Loucy (cell line): Measurements from ENCODE around the gene CASP12.

Experiments used
- H2AFZ ChIP-seq: fragments of 200-600 bp; sonication (generic); 2 replicates; pipeline ENCODE4 v1.6.0; 2016; ENCODE audit warnings: antibody characterized with exemption, mild to moderate bottlenecking, low read length, moderate library complexity
- H3F3A ChIP-seq: fragments of 200-600 bp; 2 replicates; pipeline ENCODE4 v1.6.0; 2016; ENCODE audit warnings: antibody characterized with exemption, low read depth, mild to moderate bottlenecking
- H3K27me3 ChIP-seq: fragments of 200-600 bp; sonication (generic); 2 replicates; pipeline ENCODE4 v1.6.1; 2014; ENCODE audit warnings: low read length, mild to moderate bottlenecking; ENCODE audit not compliant: insufficient read depth, poor library complexity, severe bottlenecking
- H3K36me3 ChIP-seq: fragments of 200-600 bp; sonication (generic); 2 replicates; pipeline ENCODE4 v1.6.1; 2016; ENCODE audit warnings: low read length; ENCODE audit not compliant: insufficient read depth
- H3K4me1 ChIP-seq: fragments of 200-600 bp; sonication (generic); 2 replicates; pipeline ENCODE4 v1.5.1; 2014; ENCODE audit warnings: low read length, mild to moderate bottlenecking; ENCODE audit not compliant: insufficient read depth, poor library complexity, severe bottlenecking
- H3K4me2 ChIP-seq: fragments of 200-600 bp; sonication (generic); 2 replicates; pipeline ENCODE4 v1.6.0; 2014; ENCODE audit warnings: antibody characterized with exemption, low read length, low read depth, mild to moderate bottlenecking; ENCODE audit not compliant: poor library complexity, severe bottlenecking
- H3K4me3 ChIP-seq: fragments of 200-600 bp; sonication (generic); 2 replicates; pipeline ENCODE4 v1.5.1; 2014; ENCODE audit warnings: low read length, mild to moderate bottlenecking, mixed read lengths; ENCODE audit not compliant: poor library complexity, severe bottlenecking
- H3K79me2 ChIP-seq: fragments of 200-600 bp; sonication (generic); 2 replicates; pipeline ENCODE4 v1.6.1; 2014; ENCODE audit warnings: low read length; ENCODE audit not compliant: insufficient read depth
- H3K9ac ChIP-seq: fragments of 200-600 bp; sonication (generic); 2 replicates; pipeline ENCODE4 v1.6.0; 2014; ENCODE audit warnings: mild to moderate bottlenecking, low read depth, low read length, moderate library complexity; ENCODE audit not compliant: poor library complexity, severe bottlenecking
- H3K9me2 ChIP-seq: fragments of 200-600 bp; sonication (generic); replicated peaks from 2 replicates; pipeline ENCODE4 v1.6.1; 2016; ENCODE audit warnings: low read depth, low read length, mixed read lengths
- H3K9me3 ChIP-seq: fragments of 200-600 bp; sonication (generic); 2 replicates; pipeline ENCODE4 v1.6.1; 2014; ENCODE audit warnings: mild to moderate bottlenecking, antibody characterized with exemption, low read length, low read depth; ENCODE audit not compliant: insufficient read depth
- H4K20me1 ChIP-seq: fragments of 200-600 bp; sonication (generic); 2 replicates; pipeline ENCODE4 v1.6.0; 2014; ENCODE audit warnings: antibody characterized with exemption, low read length, mild to moderate bottlenecking; ENCODE audit not compliant: insufficient read depth, poor library complexity, severe bottlenecking
- CTCF ChIP-seq: fragments of 200-600 bp; sonication (generic); conservative IDR thresholded peaks from 2 replicates; pipeline ENCODE4 v1.5.1; 2014; ENCODE audit warnings: mild to moderate bottlenecking, antibody characterized with exemption, low read length
- EZH2phosphoT487 ChIP-seq: fragments of 200-600 bp; IDR thresholded peaks from 2 replicates; pipeline ENCODE4 v1.6.1; 2018; ENCODE audit warnings: antibody characterized with exemption, mild to moderate bottlenecking, moderate library complexity, borderline replicate concordance

The CASP12 gene

DNA sequence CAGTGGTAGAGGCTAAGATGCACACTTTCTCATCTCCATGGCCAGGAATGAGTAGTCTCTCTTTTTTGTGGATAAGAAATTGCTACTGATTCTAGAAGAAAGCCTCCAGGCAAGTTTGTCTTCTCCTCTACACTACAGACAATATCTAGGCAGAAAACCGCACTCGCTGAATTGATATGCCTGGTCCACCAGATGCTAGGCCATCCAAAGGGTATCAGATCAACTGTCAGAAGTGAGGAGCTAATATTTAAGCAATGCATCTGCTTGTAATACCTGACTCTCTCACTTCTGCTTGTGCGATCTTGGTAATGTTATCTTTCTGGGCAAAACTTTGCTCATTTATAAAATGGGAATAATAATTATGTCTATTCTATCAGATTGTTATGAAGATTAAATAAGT lies 45.0 kb downstream of the CASP12 start:
- Histone ChIP-seq H3K36me3 (no peaks in the 10 kb centered on the region), H3F3A (no peaks in the 10 kb centered on the region), H3K27me3 (no peaks in the 10 kb centered on the region), H3K9ac (no peak overlapping the region), H3K4me3 (no peak overlapping the region), H2AFZ (no peak overlapping the region), H3K4me2 (no peak overlapping the region), H3K9me3 (no peaks in the 10 kb centered on the region), H4K20me1 (no peaks in the 10 kb centered on the region), H3K9me2 (no peaks in the 10 kb centered on the region), H3K79me2 (no peaks in the 10 kb centered on the region), H3K4me1 (peaks cover 2% of the 10 kb centered on the region)
- TF ChIP-seq CTCF (no peak), EZH2phosphoT487 (no peak)

DNA sequence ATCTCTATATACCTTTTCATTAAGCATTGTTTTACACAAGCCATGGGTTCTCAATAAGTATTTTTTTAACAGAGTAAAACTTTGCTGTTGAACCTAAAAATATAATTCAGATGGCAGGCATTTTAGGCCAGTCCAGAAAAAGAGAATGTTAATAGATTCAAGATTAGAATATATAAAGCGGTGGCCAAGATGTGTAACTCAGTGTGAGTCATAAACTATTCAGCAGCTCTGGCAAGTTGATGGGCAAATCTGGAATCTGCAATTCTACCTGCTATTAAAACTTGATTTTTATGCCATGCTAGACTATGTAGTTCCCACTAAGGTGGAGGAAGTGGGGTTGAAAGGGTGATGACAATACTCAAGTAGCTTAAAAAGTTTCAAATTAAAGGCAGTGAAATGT lies 45.4 kb downstream of the CASP12 start:
- no peak overlapping the region for H3K4me2 ChIP-seq
- no peaks in the 10 kb centered on the region for H3F3A ChIP-seq
- H3K9me3 ChIP-seq: no peaks in the 10 kb centered on the region
- TF ChIP-seq CTCF (no peak), EZH2phosphoT487 (no peak)
- H3K79me2 ChIP-seq: no peaks in the 10 kb centered on the region
- no peaks in the 10 kb centered on the region for H3K4me1 ChIP-seq
- H3K9ac ChIP-seq: no peak overlapping the region
- H3K4me3 ChIP-seq: no peak overlapping the region
- no peaks in the 10 kb centered on the region for H3K9me2 ChIP-seq
- H4K20me1 ChIP-seq: no peaks in the 10 kb centered on the region
- no peak overlapping the region for H2AFZ ChIP-seq
- H3K36me3 ChIP-seq: no peaks in the 10 kb centered on the region
- no peaks in the 10 kb centered on the region for H3K27me3 ChIP-seq

DNA sequence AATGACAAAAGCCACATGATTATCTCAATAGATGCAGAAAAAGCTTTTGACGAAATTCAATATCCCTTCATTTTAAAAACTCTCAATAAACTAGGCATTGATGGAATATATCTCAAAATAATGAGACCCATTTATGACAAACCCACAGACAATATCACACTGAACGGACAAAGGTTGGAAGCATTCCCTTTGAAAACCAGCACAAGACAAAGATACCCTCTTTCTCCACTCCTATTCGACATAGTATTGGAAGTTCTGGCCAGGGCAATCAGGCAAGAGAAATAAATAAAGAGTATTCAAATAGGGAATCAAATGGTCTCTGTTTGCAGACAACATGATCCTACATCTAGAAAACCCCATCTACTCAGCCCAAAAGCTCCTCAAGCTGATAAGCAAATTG lies 52.0 kb downstream of the CASP12 start:
- H3K4me1 ChIP-seq: no peaks in the 10 kb centered on the region
- no peak for TF ChIP-seq EZH2phosphoT487
- TF ChIP-seq CTCF: no peak
- no peaks in the 10 kb centered on the region for H3K79me2 ChIP-seq

More for the DNA sequence above, 52.0 kb downstream of the CASP12 start:
- Histone ChIP-seq H3K9ac (no peak overlapping the region), H3F3A (no peaks in the 10 kb centered on the region), H3K36me3 (no peaks in the 10 kb centered on the region), H2AFZ (no peak overlapping the region), H4K20me1 (no peaks in the 10 kb centered on the region), H3K4me3 (no peak overlapping the region), H3K9me3 (no peaks in the 10 kb centered on the region), H3K9me2 (no peaks in the 10 kb centered on the region), H3K4me2 (no peak overlapping the region), H3K27me3 (no peaks in the 10 kb centered on the region)
